ENCODE measurements around the gene KIF2C. TPM values are rescaled to one million over a fixed set of nuclear protein-coding genes. Genes with fewer than 3 reads are reported as not detected.

KIF2C gene
- polyA plus RNA-seq, 1 donor from 2014 or later, result 1.5 TPM

- no peaks in the 10 kb centered on the region for H3K27me3 ChIP-seq (ENCODE audit: insufficient read depth, low read depth, low read length)
- no peaks in the 10 kb centered on the region for H3K79me2 ChIP-seq (replicated peaks; ENCODE audit: insufficient read depth, low read length)
- TF ChIP-seq RAD21 (conservative IDR thresholded peaks at IDR 0.05), result no peak
- no peak for TF ChIP-seq POLR2AphosphoS5 (IDR thresholded peaks at IDR 0.05)
- TF ChIP-seq EP300 (conservative IDR thresholded peaks at IDR 0.05; ENCODE audit: poor library complexity, severe bottlenecking), result no peak
- no peak for TF ChIP-seq MXI1 (conservative IDR thresholded peaks at IDR 0.05; ENCODE audit: poor library complexity, severe bottlenecking)
- TF ChIP-seq EZH2 (IDR thresholded peaks at IDR 0.05; ENCODE audit: borderline replicate concordance, insufficient read depth, low read length, poor library complexity, severe bottlenecking), result no peak
- TF ChIP-seq REST (IDR thresholded peaks at IDR 0.05; ENCODE audit: borderline replicate concordance), result no peak
- no peak for TF ChIP-seq TAF1 (IDR thresholded peaks at IDR 0.05; ENCODE audit: low read depth)
- TF ChIP-seq CTCF (IDR thresholded peaks at IDR 0.05; ENCODE audit: poor library complexity, severe bottlenecking), result no peak
- TF ChIP-seq SMC3 (conservative IDR thresholded peaks at IDR 0.05; ENCODE audit: poor library complexity), result no peak
- no peaks in the 10 kb centered on the region for H3K36me3 ChIP-seq (ENCODE audit: insufficient read depth, low read length)
- no peak within 1 kb of the TSS for H2AFZ ChIP-seq (ENCODE audit: low read depth, low read length)
- H4K20me1 ChIP-seq (ENCODE audit: insufficient read depth), result no peaks in the 10 kb centered on the region
- no peak within 1 kb of the TSS for H3K9ac ChIP-seq (ENCODE audit: low read length)
- no peak within 1 kb of the TSS for H3K4me3 ChIP-seq (ENCODE audit: low read length)
- H3F3A ChIP-seq (ENCODE audit: insufficient read depth, low read length, poor library complexity, severe bottlenecking), result no peaks in the 10 kb centered on the region
- no peak within 1 kb of the TSS for H3K27ac ChIP-seq (ENCODE audit: low read length)
- H3K4me2 ChIP-seq (ENCODE audit: low read length), result no peak within 1 kb of the TSS
- no peaks in the 10 kb centered on the region for H3K9me2 ChIP-seq (ENCODE audit: insufficient read depth, low read length)
- no peaks in the 10 kb centered on the region for H3K9me3 ChIP-seq (ENCODE audit: low read length)
Measured at GRCh38 chr1:44806704-44807363, 67.2 kb downstream of the KIF2C start, which contains the start of gene DYNLT4. TSS of gene DYNLT4 (minus strand) at chr1:44807351. CDS start at chr1:44806668, 683 bp downstream.

- H3K9ac ChIP-seq (ENCODE audit: low read length), result no peak overlapping the region
- H3K4me2 ChIP-seq (ENCODE audit: low read length), result no peak overlapping the region
- TF ChIP-seq RAD21 (conservative IDR thresholded peaks at IDR 0.05) (no peak), POLR2AphosphoS5 (IDR thresholded peaks at IDR 0.05) (no peak), EZH2 (IDR thresholded peaks at IDR 0.05; ENCODE audit: borderline replicate concordance, insufficient read depth, low read length, poor library complexity, severe bottlenecking) (no peak), SMC3 (conservative IDR thresholded peaks at IDR 0.05; ENCODE audit: poor library complexity) (no peak), CTCF (IDR thresholded peaks at IDR 0.05; ENCODE audit: poor library complexity, severe bottlenecking) (no peak), EP300 (conservative IDR thresholded peaks at IDR 0.05; ENCODE audit: poor library complexity, severe bottlenecking) (no peak), MXI1 (conservative IDR thresholded peaks at IDR 0.05; ENCODE audit: poor library complexity, severe bottlenecking) (no peak), REST (IDR thresholded peaks at IDR 0.05; ENCODE audit: borderline replicate concordance) (no peak), TAF1 (IDR thresholded peaks at IDR 0.05; ENCODE audit: low read depth) (no peak)
- no peaks in the 10 kb centered on the region for H3K9me2 ChIP-seq (ENCODE audit: insufficient read depth, low read length)
- no peaks in the 10 kb centered on the region for H3K27me3 ChIP-seq (ENCODE audit: insufficient read depth, low read depth, low read length)
- H3K36me3 ChIP-seq (ENCODE audit: insufficient read depth, low read length), result no peaks in the 10 kb centered on the region
- H3K79me2 ChIP-seq (replicated peaks; ENCODE audit: insufficient read depth, low read length), result no peaks in the 10 kb centered on the region
- H3K9me3 ChIP-seq (ENCODE audit: low read length), result no peaks in the 10 kb centered on the region
- H3K27ac ChIP-seq (ENCODE audit: low read length), result no peak overlapping the region
- no peak overlapping the region for H2AFZ ChIP-seq (ENCODE audit: low read depth, low read length)
- no peaks in the 10 kb centered on the region for H4K20me1 ChIP-seq (ENCODE audit: insufficient read depth)
- H3K4me3 ChIP-seq (ENCODE audit: low read length), result no peak overlapping the region
- no peaks in the 10 kb centered on the region for H3F3A ChIP-seq (ENCODE audit: insufficient read depth, low read length, poor library complexity, severe bottlenecking)
Measured at GRCh38 chr1:44807364-44808062, 67.9 kb downstream of the KIF2C start.

Data from neural cell (in vitro differentiated cells).